NCI-H1436 (cell line): ENCODE measurements around the gene ITPR1.

Source experiments
- DNase-seq: peaks from one replicate; lab custom pipeline; 2025; lab: John Stamatoyannopoulos, UW

The ITPR1 gene

GRCh38 chr3:4491855-4492207, 1.3 kb upstream of the ITPR1 start:
- no peak for DNase-seq

GRCh38 chr3:4492208-4493013, 737 bp upstream of the ITPR1 start:
- no peak for DNase-seq

- no peak for DNase-seq
These were observed 1.1 kb downstream of the ITPR1 start for GRCh38 chr3:4493941-4494894.

GRCh38 chr3:4494895-4495264, 1.7 kb downstream of the ITPR1 start:
- DNase-seq = no peak

- DNase-seq = no peak
These were observed 2.3 kb downstream of the ITPR1 start for GRCh38 chr3:4495294-4496086.

- no peak for DNase-seq
These were observed 2.9 kb downstream of the ITPR1 start for GRCh38 chr3:4496087-4496452.

GRCh38 chr3:4497005-4497692, 4.0 kb downstream of the ITPR1 start:
- no peak for DNase-seq

GRCh38 chr3:4497843-4498324, 4.7 kb downstream of the ITPR1 start:
- DNase-seq = no peak

- no peak for DNase-seq
These were observed 5.3 kb downstream of the ITPR1 start for GRCh38 chr3:4498446-4498845.

- no peak for DNase-seq
These were observed 8.3 kb downstream of the ITPR1 start for GRCh38 chr3:4501437-4501836.

GRCh38 chr3:4501927-4502326, 8.8 kb downstream of the ITPR1 start:
- DNase-seq = no peak

GRCh38 chr3:4503050-4503449, 9.9 kb downstream of the ITPR1 start:
- no peak for DNase-seq

- DNase-seq = no peak
These were observed 11.5 kb downstream of the ITPR1 start for GRCh38 chr3:4504340-4505261.

- DNase-seq = no peak
These were observed 12.8 kb downstream of the ITPR1 start for GRCh38 chr3:4505688-4506558.

GRCh38 chr3:4506559-4507023, 13.4 kb downstream of the ITPR1 start:
- DNase-seq = no peak

- DNase-seq = no peak
These were observed 14.0 kb downstream of the ITPR1 start for GRCh38 chr3:4507024-4507596.

- DNase-seq = no peak
These were observed 15.2 kb downstream of the ITPR1 start for GRCh38 chr3:4508048-4508981.

- no peak for DNase-seq
These were observed 15.9 kb downstream of the ITPR1 start for GRCh38 chr3:4509043-4509442.
